CD4-positive, alpha-beta T cell (primary cell): ENCODE results near the gene LPO. TPM values are rescaled to one million over a fixed set of nuclear protein-coding genes. Genes with fewer than 3 reads are reported as not detected.

Experiments used
- ATAC-seq: fragments of 200-7000 bp; cut with Tn5 transposase; one replicate; pipeline ENCODE4 v1.10.0; 2022; ENCODE audit warnings: mild to moderate bottlenecking; ENCODE audit not compliant: poor library complexity
- CTCF ChIA-PET: fragments of 350-600 bp; sonication (Branson Sonifier 250); formaldehyde crosslinking; loops from one replicate; lab custom pipeline; 2021; ENCODE audit warnings: antibody characterized with exemption, inconsistent platforms; lab: Charles Lee
- POLR2A ChIA-PET: fragments of 350-600 bp; sonication (Branson Sonifier 250); formaldehyde crosslinking; loops from one replicate; lab custom pipeline; 2021; ENCODE audit warnings: antibody characterized with exemption, inconsistent platforms; lab: Charles Lee
- DNase-seq, 14 experiments: peaks; one replicate each; pipeline ENCODE4 v3.0.0-alpha.2; 2013 to 2020; ENCODE audit warnings: mixed read lengths in 2 of 14
- H3K27ac ChIP-seq, 2 donors: one replicate each; pipeline versions ENCODE4 v1.5.1 to v1.7.0; 2013; ENCODE audit warnings: low read length in 2 of 2, low read depth in 1 of 2, mild to moderate bottlenecking in 1 of 2
- H3K27me3 ChIP-seq, 2 experiments: 1 replicate in 1 of 2; 2 replicates in 1 of 2; pipeline versions ENCODE4 v1.6.1 to v1.7.0; 2013; ENCODE audit warnings: low read length in 2 of 2, control low read depth in 1 of 2, mild to moderate bottlenecking in 1 of 2, moderate library complexity in 1 of 2; ENCODE audit not compliant: insufficient read depth in 2 of 2, control insufficient read depth in 1 of 2
- H3K36me3 ChIP-seq: one replicate; pipeline ENCODE4 v1.6.1; 2013; ENCODE audit warnings: low read length, control low read depth; ENCODE audit not compliant: insufficient read depth
- H3K4me1 ChIP-seq: one replicate; pipeline ENCODE4 v1.6.1; 2013; ENCODE audit warnings: low read length, control low read depth; ENCODE audit not compliant: insufficient read depth
- H3K4me3 ChIP-seq: one replicate; pipeline ENCODE4 v1.5.1; 2013; ENCODE audit warnings: mild to moderate bottlenecking, low read length, moderate library complexity
- H3K9me3 ChIP-seq, 2 experiments: 1 replicate in 1 of 2; 2 replicates in 1 of 2; pipeline versions ENCODE4 v1.6.1 to v1.7.0; 2013; ENCODE audit warnings: low read length in 2 of 2, mild to moderate bottlenecking in 2 of 2, control low read depth in 1 of 2, moderate library complexity in 1 of 2; ENCODE audit not compliant: control insufficient read depth in 1 of 2, insufficient read depth in 1 of 2
- H3K27ac Mint-ChIP-seq: one replicate; pipeline ENCODE4 v1.8.0; 2020; ENCODE audit warnings: mixed read lengths
- H3K27me3 Mint-ChIP-seq: one replicate; pipeline ENCODE4 v1.8.0; 2021; ENCODE audit warnings: mixed read lengths
- H3K36me3 Mint-ChIP-seq: one replicate; pipeline ENCODE4 v1.8.0; 2021; ENCODE audit warnings: low read depth, mixed read lengths
- H3K4me1 Mint-ChIP-seq: one replicate; pipeline ENCODE4 v1.8.0; 2021; ENCODE audit warnings: low read depth, mixed read lengths
- H3K4me3 Mint-ChIP-seq: one replicate; pipeline ENCODE4 v1.8.0; 2020; ENCODE audit warnings: mild to moderate bottlenecking, mixed read lengths
- H3K9me3 Mint-ChIP-seq: one replicate; pipeline ENCODE4 v1.8.0; 2020; ENCODE audit warnings: mixed read lengths
- intact Hi-C, 2 experiments: fragments of 100-400 bp; cut with DNase I in 1 of 2; cut with micrococcal nuclease in 1 of 2; formaldehyde crosslinking; loops; one replicate each; pipeline versions ENCODE4 v1.15.1 to v1.9.0; 2023 to 2025; cut with DNase I, micrococcal nuclease
- total RNA-seq, 174 experiments: library from RNA in 2 of 174; stranded (reverse) in 2 of 174; gene quantifications; one replicate each; pipeline ENCODE4 v1.2.3 and lab custom pipeline; 2021 to 2026
- TF ChIP-seq, protein P1 (sequence below): fragments of 200-600 bp; IDR thresholded peaks from one replicate; pipeline ENCODE4 v1.8.0; 2022; ENCODE audit warnings: antibody characterized with exemption, mild to moderate bottlenecking

LPO gene
- total RNA-seq, 2 experiments from 2014 or later, result not detected

DNA sequence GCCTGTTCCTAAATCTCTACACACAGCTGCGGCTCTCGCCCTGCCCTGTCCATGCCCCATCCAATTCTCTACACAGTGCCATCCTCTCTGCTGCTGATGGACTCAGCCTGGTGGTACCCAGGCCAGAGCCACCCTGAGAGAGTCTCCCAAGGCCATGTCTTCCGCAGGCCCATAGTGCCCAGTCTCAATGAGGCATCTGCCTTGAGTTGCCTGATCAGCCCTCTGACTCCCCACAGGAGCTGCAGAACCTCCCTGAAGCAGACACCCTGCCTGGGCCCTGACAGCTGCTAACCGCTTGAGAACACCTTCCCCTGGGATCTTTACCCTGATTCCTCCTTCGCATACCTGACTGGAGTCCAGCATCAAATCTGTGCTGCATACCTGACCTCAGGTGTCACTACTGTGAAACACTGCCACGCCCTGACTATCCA, 76.9 kb downstream of the LPO start:
- Histone ChIP-seq H3K36me3 (peaks cover 3% of the 10 kb centered on the region), H3K27me3 (no peaks in the 10 kb centered on the region), H3K9me3 (no peaks in the 10 kb centered on the region), H3K4me1 (peaks cover 17% of the 10 kb centered on the region), H3K27ac (no peak overlapping the region), H3K4me3 (no peak overlapping the region)
- Mint-ChIP-seq H3K9me3 (no peaks in the 10 kb centered on the region), H3K36me3 (no peaks in the 10 kb centered on the region), H3K4me1 (peaks cover 7% of the 10 kb centered on the region), H3K4me3 (no peak overlapping the region), H3K27ac (no peak overlapping the region), H3K27me3 (no peaks in the 10 kb centered on the region)
- ChIA-PET CTCF (interaction anchor here (3.1 to 3.4 kb wide), 2 partner anchors 29 to 102 kb away, joined by 12 to 18 read pairs; partner anchors contain the start of gene RNF43), POLR2A (interaction anchor here (0.8 to 22.3 kb wide), 3 partner anchors 12 to 24 kb away, joined by 3 to 1359 read pairs (median 4); partner anchors contain the start of gene TSPOAP1)
- peak in 1 of 14 experiments; percentile 5 for DNase-seq
- TF ChIP-seq, protein P1, sequence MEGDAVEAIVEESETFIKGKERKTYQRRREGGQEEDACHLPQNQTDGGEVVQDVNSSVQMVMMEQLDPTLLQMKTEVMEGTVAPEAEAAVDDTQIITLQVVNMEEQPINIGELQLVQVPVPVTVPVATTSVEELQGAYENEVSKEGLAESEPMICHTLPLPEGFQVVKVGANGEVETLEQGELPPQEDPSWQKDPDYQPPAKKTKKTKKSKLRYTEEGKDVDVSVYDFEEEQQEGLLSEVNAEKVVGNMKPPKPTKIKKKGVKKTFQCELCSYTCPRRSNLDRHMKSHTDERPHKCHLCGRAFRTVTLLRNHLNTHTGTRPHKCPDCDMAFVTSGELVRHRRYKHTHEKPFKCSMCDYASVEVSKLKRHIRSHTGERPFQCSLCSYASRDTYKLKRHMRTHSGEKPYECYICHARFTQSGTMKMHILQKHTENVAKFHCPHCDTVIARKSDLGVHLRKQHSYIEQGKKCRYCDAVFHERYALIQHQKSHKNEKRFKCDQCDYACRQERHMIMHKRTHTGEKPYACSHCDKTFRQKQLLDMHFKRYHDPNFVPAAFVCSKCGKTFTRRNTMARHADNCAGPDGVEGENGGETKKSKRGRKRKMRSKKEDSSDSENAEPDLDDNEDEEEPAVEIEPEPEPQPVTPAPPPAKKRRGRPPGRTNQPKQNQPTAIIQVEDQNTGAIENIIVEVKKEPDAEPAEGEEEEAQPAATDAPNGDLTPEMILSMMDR, result no peak
- intact Hi-C loops, result loop anchor here (5.0 to 10.0 kb wide), 4 partner anchors 172 to 692 kb away; partner anchors contain the start of gene HSF5 (in 1 of the 2)
- ATAC-seq, result no peak

DNA sequence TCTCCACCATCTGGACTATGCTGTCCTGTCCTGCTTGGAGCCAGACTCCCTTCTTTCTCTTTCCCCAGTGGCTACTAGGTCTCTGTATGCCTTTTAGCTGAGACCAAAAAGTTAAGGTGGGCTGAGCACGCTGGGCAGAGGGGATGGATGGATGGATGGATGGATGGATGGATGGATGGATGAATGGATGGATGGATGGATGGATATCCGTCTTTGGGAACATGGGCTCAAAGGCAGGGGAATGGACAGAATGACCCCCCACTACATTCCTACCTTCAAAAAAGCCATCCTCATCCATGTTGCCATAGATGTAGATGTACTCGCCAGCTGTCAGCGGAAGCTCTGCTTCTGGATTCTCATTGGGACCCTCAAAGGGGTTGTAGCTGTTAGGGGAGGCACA, 77.4 kb downstream of the LPO start:
- H3K4me3 Mint-ChIP-seq, result no peak overlapping the region
- no peaks in the 10 kb centered on the region for H3K27me3 ChIP-seq
- peaks cover 7% of the 10 kb centered on the region for H3K4me1 Mint-ChIP-seq
- H3K36me3 Mint-ChIP-seq, result no peaks in the 10 kb centered on the region
- H3K4me1 ChIP-seq, result peaks cover 17% of the 10 kb centered on the region
- H3K4me3 ChIP-seq, result no peak overlapping the region
- POLR2A ChIA-PET, result interaction anchor here (0.9 to 22.3 kb wide), 5 partner anchors 12 to 172 kb away, joined by 3 to 1359 read pairs (median 32); partner anchors contain the start of genes HSF5, RNF43, SUPT4H1 and TSPOAP1
- H3K27ac Mint-ChIP-seq, result no peak overlapping the region
- H3K9me3 Mint-ChIP-seq, result no peaks in the 10 kb centered on the region
- CTCF ChIA-PET, result interaction anchor here (0.9 to 3.4 kb wide), 3 partner anchors 29 to 102 kb away, joined by 3 to 18 read pairs (median 12); partner anchors contain the start of genes RNF43 and SUPT4H1
- ATAC-seq (no peak), DNase-seq (no peak)
- H3K36me3 ChIP-seq, result peaks cover 5% of the 10 kb centered on the region
- intact Hi-C loops, result loop anchor here (5.0 to 10.0 kb wide), 4 partner anchors 172 to 692 kb away; partner anchors contain the start of gene HSF5 (in 1 of the 2)
- TF ChIP-seq, protein P1, result no peak
- no peaks in the 10 kb centered on the region for H3K9me3 ChIP-seq
- H3K27ac ChIP-seq, result no peak overlapping the region
- H3K27me3 Mint-ChIP-seq, result no peaks in the 10 kb centered on the region

DNA sequence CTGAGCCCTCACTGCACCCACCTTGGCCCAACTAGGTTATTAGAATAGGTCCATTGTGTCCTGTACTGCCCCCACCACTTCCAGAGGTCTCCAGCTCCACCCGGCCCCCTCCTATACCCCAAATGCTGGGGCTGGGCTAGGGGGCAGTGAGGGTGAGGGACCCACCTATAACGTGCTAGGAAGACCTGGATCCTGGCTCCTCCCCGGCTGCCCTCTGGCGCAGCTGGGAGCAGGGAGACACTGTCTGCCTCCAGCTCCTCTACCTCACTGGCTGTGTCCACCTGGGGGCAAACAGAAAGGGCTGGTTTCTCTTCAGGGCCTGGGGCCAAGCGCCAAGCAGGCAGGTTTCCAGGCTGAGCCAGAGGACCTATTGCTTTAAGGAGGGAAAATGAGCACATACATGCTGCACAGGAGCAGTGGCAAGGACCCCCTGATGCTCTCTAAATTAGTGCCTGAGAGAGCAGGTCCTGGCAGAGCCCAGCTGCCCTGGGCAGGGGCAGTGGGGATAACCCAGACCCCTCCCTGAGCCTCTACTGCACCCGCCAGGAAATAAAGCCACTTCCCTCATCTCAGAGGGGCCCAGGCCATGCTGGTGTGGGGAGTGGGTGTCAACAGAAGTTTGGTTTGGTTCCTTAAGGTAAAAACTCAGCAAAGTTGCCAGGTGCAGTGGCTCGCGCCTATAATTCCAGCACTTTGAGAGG, 78.0 kb downstream of the LPO start:
- Histone ChIP-seq H3K36me3 (peaks cover 8% of the 10 kb centered on the region), H3K27me3 (no peaks in the 10 kb centered on the region), H3K27ac (no peak overlapping the region), H3K4me3 (no peak overlapping the region), H3K9me3 (no peaks in the 10 kb centered on the region), H3K4me1 (peaks cover 17% of the 10 kb centered on the region)
- Mint-ChIP-seq H3K4me3 (no peak overlapping the region), H3K27me3 (no peaks in the 10 kb centered on the region), H3K27ac (no peak overlapping the region), H3K36me3 (no peaks in the 10 kb centered on the region), H3K4me1 (peaks cover 7% of the 10 kb centered on the region), H3K9me3 (no peaks in the 10 kb centered on the region)
- peak in 1 of 14 experiments; percentile 12 for DNase-seq
- TF ChIP-seq, protein P1, result no peak
- POLR2A ChIA-PET, result interaction anchor here (0.9 to 22.3 kb wide), 7 partner anchors 11 to 171 kb away, joined by 3 to 1359 read pairs (median 35); partner anchors contain the start of genes HSF5, RNF43, SUPT4H1 and TSPOAP1
- CTCF ChIA-PET, result interaction anchor here (0.9 to 6.3 kb wide), 13 partner anchors 9 to 194 kb away, joined by 3 to 211 read pairs (median 17); partner anchors contain the start of genes HSF5, RNF43, SUPT4H1 and TSPOAP1
- no peak for ATAC-seq
- intact Hi-C loops, result loop anchor here (5.0 to 10.0 kb wide), 4 partner anchors 171 to 691 kb away; partner anchors contain the start of gene HSF5 (in 1 of the 2)
